NCI-H2196 treated with DMSO at 0.1 percent for 48 hours (cell line): ENCODE measurements around the gene MUC5B.
A peak's percentile ranks its signal among the peaks of the same experiment; 100 is the strongest.

Source experiments
- DNase-seq: peaks from one replicate; lab custom pipeline; 2025; ENCODE audit not compliant: unreplicated experiment; lab: John Stamatoyannopoulos, UW

Gene MUC5B

GRCh38 chr11:1296287-1296686, 73.4 kb downstream of the MUC5B start:
- DNase-seq, result no peak

- DNase-seq, result no peak
Observed at GRCh38 chr11:1297011-1297575, 74.2 kb downstream of the MUC5B start.

DNA sequence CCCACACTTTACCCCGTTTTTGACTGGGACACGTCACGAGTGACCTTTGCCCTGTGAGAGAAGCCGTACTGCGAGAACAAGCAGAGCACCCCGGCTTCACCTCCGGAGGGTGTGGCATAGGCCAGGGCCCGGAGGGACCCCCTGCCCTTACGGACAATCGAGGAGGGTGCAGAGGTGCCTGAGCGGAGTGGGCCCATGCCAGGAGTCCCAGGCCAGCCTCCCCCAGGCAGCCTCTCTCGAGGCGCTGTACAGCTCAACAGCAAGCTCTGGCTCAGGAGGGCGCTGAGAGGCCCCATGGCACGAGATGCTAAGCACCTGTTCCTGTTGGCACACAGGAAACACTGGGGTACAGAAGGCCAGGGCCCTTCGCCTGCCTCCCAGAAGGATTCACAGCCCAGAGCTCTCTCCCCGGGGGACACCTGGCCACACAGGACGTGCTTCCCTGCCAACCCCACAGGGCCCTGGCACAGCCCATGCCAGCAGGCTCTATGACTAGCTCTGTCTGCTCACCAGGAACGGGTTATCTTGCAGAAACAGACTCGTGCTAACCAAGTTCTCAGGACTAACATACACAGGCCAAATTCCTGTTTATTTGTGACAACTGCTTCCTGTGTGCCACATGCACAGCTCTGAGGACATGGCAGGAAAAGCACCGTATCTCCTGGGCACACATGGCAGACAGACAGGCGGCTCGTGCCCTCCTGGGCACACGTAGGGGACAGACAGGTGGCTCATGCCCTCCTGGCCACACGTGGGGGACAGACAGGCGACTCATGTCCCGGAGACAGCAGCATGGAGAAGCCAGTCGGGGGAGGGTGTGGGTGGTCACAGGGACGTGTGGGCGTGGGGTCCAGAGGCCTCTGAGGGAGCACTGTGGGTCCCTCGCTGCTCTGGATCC, 75.0 kb downstream of the MUC5B start:
- DNase-seq, result no peak

- peak; percentile 75 for DNase-seq
Observed at GRCh38 chr11:1298695-1299492, 76.0 kb downstream of the MUC5B start.

- DNase-seq, result no peak
Observed at GRCh38 chr11:1299621-1300020, 76.8 kb downstream of the MUC5B start.

DNA sequence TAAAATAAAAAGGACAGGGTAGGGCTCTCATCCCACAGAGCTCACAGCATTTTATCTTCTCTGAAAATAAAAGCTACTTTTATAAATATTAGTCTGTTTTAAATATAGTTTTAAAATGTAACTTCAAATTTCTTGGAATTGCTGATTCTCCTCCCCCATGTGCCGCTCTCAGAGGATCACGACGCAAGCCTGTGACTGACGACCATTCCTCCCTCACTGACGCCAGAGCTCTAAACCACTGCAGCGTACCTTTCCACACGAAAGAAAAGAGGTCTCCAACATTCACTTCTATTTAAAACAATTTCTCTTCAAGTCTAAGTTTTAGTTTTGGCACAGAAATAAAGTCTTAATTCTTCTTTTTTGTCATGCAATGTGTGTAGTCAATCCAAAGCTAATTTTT, 77.3 kb downstream of the MUC5B start:
- DNase-seq, result no peak

DNA sequence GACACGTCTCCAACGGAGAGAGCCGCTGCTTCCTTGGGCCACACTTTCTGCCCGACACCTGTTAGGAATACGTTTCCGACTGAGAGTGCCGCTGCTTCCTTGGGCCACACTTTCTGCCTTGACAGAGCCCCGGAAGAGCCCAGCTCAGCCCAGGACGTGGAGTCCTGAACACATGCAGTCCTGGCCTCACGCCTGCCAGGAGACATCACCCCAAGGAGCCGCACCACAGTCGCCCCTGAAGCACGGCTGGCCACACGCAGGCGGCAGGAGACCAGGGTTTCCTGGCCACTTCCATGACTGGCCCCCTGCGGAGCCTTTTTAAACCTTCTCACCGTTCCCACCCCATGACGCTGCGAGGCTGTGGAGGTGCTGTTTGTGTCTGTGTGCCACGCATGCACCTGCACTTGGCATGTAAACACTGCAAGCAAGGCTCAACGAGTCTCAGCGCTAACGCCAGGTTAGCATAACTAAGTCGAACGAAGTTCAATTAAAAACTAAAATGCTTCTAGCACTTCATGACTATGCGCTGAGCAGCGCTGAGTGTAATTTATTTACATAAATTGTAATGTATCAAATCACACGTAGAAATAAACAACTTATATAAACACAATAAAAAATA, 77.8 kb downstream of the MUC5B start:
- no peak for DNase-seq

- no peak for DNase-seq
Observed at GRCh38 chr11:1301220-1302000, 78.5 kb downstream of the MUC5B start.

DNA sequence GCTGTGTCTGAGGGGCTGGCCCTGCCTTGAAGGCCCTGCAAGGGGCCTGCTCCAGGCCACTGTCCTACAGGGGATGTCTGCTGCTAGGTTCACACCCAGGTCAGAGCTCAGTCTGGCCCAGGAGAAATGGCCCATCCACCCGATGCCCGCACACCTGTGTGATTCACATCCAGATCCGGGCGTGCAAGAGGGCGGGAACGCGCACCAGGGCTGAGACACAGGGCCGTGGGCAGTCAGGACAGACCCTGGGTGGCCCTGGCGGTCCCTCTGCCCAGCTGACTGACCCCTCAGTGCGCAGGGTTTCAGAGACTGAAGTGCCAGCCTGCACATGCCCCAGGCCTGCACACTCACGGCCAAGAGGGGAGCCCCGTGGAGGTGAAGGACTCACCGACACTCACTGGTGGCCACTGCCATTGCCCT, 79.2 kb downstream of the MUC5B start:
- no peak for DNase-seq

GRCh38 chr11:1302461-1303125, 79.7 kb downstream of the MUC5B start:
- DNase-seq, result no peak

GRCh38 chr11:1303126-1303821, 80.4 kb downstream of the MUC5B start:
- DNase-seq, result no peak

GRCh38 chr11:1303973-1304372, 81.1 kb downstream of the MUC5B start:
- no peak for DNase-seq

DNA sequence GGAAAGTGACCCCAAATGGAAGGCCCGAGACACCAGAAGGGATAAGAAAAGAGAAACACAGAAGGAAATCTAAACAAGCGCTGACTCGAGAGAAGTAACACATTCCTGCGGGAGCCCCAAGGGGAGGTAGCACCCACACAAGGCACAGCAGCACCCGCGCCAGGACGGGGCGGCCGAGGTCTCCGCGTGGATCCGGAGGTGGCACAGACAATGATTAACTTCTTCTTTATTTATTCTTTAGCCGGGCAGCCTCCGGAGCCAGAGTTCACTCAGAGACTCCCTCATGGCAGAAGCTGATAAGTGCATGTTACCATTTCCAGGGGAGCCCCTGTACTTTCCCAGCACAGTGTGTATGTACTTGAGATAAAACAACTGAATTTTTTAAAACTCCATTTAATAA, 81.5 kb downstream of the MUC5B start:
- no peak for DNase-seq

- DNase-seq, result no peak
Observed at GRCh38 chr11:1305063-1305495, 82.2 kb downstream of the MUC5B start.

GRCh38 chr11:1305501-1306056, 82.7 kb downstream of the MUC5B start:
- no peak for DNase-seq

- DNase-seq, result no peak
Observed at GRCh38 chr11:1306186-1307162, 83.6 kb downstream of the MUC5B start.

DNA sequence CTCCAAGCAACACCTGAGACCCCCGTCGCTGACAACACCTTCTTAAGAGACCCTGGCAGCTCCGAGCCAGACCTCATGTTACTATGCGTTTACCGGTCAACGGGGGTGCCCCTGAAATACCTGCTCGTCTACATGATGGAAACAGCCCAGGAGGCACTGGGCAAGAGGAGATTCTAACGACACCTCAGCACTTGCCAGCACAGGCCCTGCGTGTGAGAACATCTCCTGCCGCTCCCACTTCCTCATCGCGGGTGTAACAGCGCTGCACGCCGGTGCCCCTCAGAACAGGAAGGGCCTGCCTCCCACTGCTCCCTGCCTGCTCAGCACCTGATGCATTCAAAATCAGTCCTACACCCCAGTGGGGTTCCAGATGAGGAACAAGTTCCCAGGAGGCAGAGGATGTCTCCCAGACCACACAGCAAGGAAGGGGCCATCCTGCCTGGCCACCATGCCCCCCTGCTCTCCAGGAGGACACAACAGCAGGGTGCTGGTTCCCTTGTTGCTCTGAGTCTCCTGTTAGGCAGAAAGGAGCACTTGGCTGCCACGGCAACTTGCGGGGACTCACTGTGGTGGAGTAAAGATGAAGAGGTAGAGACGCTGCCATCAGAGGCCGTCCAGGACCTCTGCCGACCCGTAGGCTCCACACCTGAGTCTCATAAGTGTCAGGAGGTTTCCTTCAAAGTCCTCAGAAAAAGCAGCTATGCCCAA, 84.5 kb downstream of the MUC5B start:
- DNase-seq, result no peak
